Epithelial cell of proximal tubule (primary cell): ENCODE results near the gene POP4. TPM values are rescaled to one million over a fixed set of nuclear protein-coding genes. Genes with fewer than 3 reads are reported as not detected.

Experiments
- DNase-seq: peaks from one replicate; pipeline ENCODE4 v3.0.0-alpha.2; 2011; ENCODE audit warnings: low read depth
- H3K4me3 ChIP-seq: 2 replicates; pipeline ENCODE4 v1.5.1; 2011; ENCODE audit warnings: low read depth, mild to moderate bottlenecking, low read length
- CTCF ChIP-seq: conservative IDR thresholded peaks from 2 replicates; pipeline ENCODE4 v1.5.1; 2012; ENCODE audit warnings: low read depth, mild to moderate bottlenecking, low read length
- total RNA-seq: library from RNA; depleted of rRNA; stranded (reverse); fragments of >200 nt; gene quantifications from 2 replicates; pipeline ENCODE4 v1.2.3, GENCODE V29; 2015

POP4 gene
- total RNA-seq, 1 donor from 2014 or later = 53.5 TPM

GRCh38 chr19:29577649-29577963, 28.5 kb upstream of the POP4 start:
- no peak for TF ChIP-seq CTCF

GRCh38 chr19:29578349-29578748, 27.7 kb upstream of the POP4 start:
- H3K4me3 ChIP-seq = no peak overlapping the region
- TF ChIP-seq CTCF = no peak
- no peak for DNase-seq

More at GRCh38 chr19:29577649-29577963, 28.5 kb upstream of the POP4 start:
- no peak overlapping the region for H3K4me3 ChIP-seq
- DNase-seq = no peak

GRCh38 chr19:29579308-29579910, 26.7 kb upstream of the POP4 start:
- DNase-seq = no peak
- TF ChIP-seq CTCF = no peak
- no peak overlapping the region for H3K4me3 ChIP-seq

- no peak for DNase-seq
- no peak for TF ChIP-seq CTCF
- H3K4me3 ChIP-seq = no peak overlapping the region
These were observed 24.7 kb upstream of the POP4 start for GRCh38 chr19:29581398-29581797.

- no peak for TF ChIP-seq CTCF
- DNase-seq = no peak
- H3K4me3 ChIP-seq = no peak overlapping the region
These were observed 22.7 kb upstream of the POP4 start for GRCh38 chr19:29583196-29583999.

- no peak for TF ChIP-seq CTCF
- no peak overlapping the region for H3K4me3 ChIP-seq
- DNase-seq = no peak
These were observed 19.7 kb upstream of the POP4 start for GRCh38 chr19:29586401-29586800.

GRCh38 chr19:29587059-29587458, 19.0 kb upstream of the POP4 start:
- no peak overlapping the region for H3K4me3 ChIP-seq
- DNase-seq = no peak
- no peak for TF ChIP-seq CTCF
